WTC11 (cell line): ENCODE results near the gene KDSR. TPM values are rescaled to one million over a fixed set of nuclear protein-coding genes. Genes with fewer than 3 reads are reported as not detected.

ENCODE experiments used
- total RNA-seq: library from RNA; stranded (reverse); gene quantifications from 3 replicates; pipeline ENCODE4 v1.2.3, GENCODE V29; 2021

The KDSR gene
- total RNA-seq, 1 experiment from 2014 or later = 51.8 TPM

Other genes starting within 250 kb of the KDSR start
- gene BCL2, start 47.4 kb downstream of the KDSR start, total RNA-seq = 2.2 to 2.6 TPM (median 2.3 TPM) in 3 replicates
- gene VPS4B, start 55.3 kb upstream of the KDSR start, total RNA-seq = 37.8 to 44.1 TPM (median 42.8 TPM) in 3 replicates
- 0.17 to 0.25 TPM (median 0.18 TPM) in 3 replicates for gene SERPINB5, start 109.8 kb upstream of the KDSR start, total RNA-seq
- gene SERPINB12, start 175.2 kb upstream of the KDSR start, total RNA-seq = not detected in 3 replicates
- gene SERPINB13, start 220.1 kb upstream of the KDSR start, total RNA-seq = not detected in 3 replicates